HG02759 (cell line): ENCODE results near the gene DPY19L1.
"Not testable (repeated sequence)": the region's sequence is repeated elsewhere in the genome, so short reads cannot be mapped to it uniquely, and the experiment has no call there.

Source experiments
- ATAC-seq: cut with Tn5 transposase; IDR thresholded peaks from one replicate; pipeline ENCODE4 v1.9.1; 2021; ENCODE audit warnings: mild to moderate bottlenecking, moderate library complexity; ENCODE audit not compliant: unreplicated experiment

Gene DPY19L1

DNA sequence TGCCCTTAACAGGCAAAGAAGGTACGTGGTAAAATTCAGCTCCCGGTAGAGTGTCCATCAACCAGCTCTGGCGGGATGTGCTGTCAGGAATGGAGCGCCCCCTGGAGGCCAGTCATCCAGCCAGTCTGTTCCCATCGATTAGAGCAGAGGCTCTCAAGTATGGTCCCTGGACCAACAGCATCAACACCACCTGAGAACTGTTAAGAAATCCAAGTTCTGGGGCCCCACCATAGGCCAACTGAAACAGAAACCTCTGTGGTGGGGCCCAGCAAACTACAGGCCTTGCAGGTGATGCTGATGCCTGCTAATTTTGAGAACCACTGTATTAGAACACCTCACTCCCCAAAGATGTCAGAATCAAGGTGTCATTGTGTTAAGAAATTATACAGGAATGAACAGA, 109.2 kb downstream of the DPY19L1 start:
- ATAC-seq: peak; percentile 79

GRCh38 chr7:34920470-34920869, 116.8 kb downstream of the DPY19L1 start:
- not testable (repeated sequence) for ATAC-seq

DNA sequence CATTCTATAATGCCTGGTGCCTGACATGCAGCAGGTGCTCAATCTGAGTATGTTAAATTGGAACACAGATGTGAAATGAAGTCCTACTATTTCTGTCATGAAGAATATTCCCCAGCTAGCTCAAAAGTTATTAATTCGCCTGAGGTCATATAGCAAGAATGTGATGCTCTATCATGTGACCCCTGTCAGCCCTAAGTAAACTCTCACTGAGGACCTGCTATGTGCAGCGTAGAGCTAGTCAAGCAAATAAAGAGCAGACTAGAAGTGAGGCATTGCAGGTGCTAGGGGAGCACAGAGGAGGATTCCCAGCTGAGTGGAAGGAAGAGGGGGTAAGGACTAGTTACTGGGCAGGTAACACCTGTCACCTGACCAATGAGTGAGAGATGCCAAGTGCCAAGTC, 118.2 kb downstream of the DPY19L1 start:
- not testable (repeated sequence) for ATAC-seq

- not testable (repeated sequence) for ATAC-seq
These were observed 119.0 kb downstream of the DPY19L1 start for GRCh38 chr7:34918198-34918861.

- not testable (repeated sequence) for ATAC-seq
These were observed 119.8 kb downstream of the DPY19L1 start for GRCh38 chr7:34917515-34917914.

DNA sequence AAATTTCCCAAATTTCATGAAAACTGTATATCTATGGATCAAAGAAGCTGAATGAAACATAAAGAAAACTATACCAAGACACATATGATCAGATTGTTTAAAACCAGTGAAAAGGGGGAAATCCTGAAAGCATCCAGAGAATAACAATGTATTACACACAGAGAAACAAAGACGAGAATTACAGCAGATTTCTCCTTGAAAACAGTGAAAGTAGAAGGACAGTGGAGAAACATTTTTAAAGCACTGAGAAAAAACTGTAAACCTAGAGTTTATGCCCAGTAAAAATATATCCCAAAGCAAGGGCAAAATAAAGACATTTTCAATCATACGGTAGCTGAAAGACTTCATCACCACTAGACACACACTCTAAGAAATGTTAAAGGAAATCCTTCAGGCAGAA, 121.0 kb downstream of the DPY19L1 start:
- ATAC-seq: no peak

DNA sequence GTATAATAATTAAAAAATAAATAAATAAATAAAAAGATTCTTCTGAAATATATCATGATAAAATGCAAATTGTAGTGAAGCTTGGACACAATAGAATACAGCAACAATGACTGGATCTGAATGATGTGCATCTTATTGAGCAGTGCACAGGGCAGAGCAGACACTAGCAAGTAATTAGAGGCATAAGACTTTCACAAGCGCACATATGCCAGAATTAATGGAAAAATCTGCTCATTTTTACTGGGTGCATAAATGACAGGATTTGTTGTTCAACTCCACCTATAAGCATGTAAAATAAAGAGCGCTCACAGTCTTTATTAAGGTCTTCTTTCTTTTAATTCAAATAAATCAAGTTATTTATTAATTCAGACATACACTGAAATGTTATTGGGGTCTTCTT, 125.0 kb downstream of the DPY19L1 start:
- ATAC-seq: no peak

- not testable (repeated sequence) for ATAC-seq
These were observed 130.9 kb downstream of the DPY19L1 start for GRCh38 chr7:34906266-34906850.

GRCh38 chr7:34904987-34905386, 132.3 kb downstream of the DPY19L1 start:
- no peak for ATAC-seq

- not testable (repeated sequence) for ATAC-seq
These were observed 133.4 kb downstream of the DPY19L1 start for GRCh38 chr7:34903921-34904320.

- no peak for ATAC-seq
These were observed 135.1 kb downstream of the DPY19L1 start for GRCh38 chr7:34902182-34902581.

GRCh38 chr7:34900891-34901513, 136.3 kb downstream of the DPY19L1 start:
- ATAC-seq: peak; percentile 76

- no peak for ATAC-seq
These were observed 142.1 kb downstream of the DPY19L1 start for GRCh38 chr7:34895202-34895601.

GRCh38 chr7:34889951-34890350, 147.3 kb downstream of the DPY19L1 start:
- no peak for ATAC-seq

DNA sequence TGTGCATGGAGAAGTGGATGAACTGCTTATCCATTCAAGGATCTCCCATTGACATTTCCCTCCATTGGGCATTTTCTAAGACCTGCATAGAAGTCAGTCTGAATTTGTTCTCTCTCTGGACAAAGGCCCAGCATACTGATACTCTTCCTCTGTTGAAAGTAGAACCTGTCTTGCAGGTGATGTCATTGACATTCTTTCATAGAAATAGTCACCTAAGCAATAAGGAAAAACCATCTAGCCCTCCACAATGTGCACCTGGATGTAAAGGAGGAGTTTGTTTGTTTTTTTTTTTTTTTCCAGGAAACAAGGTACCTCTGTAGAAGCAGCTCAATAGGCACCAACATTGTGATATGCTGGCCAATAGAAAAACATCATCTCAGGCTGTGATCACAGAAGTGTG, 150.4 kb downstream of the DPY19L1 start:
- ATAC-seq: no peak

GRCh38 chr7:34883855-34884254, 153.4 kb downstream of the DPY19L1 start:
- ATAC-seq: not testable (repeated sequence)

GRCh38 chr7:34879871-34880270, 157.4 kb downstream of the DPY19L1 start:
- ATAC-seq: no peak

DNA sequence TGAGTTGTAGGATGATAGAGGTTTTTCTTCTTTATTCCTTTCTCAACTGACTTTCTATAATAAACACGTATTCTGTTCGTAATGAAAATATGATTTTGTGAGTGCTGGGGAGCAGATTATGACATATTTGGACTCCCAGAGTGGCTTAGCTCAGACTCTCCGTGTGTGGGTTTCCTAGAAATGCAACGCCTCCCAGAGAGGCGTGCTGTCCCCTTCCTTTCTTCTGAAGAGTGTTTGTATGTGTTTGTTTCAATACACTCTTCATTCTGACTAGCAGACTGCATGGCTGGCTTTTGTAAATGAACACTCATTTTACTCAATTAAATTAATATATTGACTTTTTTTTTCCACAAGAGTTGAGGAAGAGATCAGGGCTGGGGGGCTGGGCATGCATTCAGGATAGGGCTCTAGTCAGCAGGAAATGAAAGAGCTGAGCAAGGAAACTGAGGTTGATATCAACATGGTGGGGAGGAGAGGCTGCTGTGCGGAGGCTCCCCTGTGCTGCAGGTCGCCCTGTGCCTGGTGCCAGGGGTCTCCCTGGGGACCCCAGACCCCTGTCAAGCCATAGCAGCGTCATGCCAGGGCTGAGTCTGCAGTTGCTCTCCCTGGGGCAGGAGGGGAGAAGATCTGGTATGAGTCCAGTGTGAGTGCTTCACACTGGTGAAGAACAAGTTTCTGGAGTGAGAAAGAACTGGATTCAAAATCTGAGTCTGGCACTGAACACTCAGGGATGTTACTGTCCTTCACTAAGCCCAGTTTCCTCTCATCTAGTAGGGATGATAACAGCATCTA, 158.1 kb downstream of the DPY19L1 start:
- ATAC-seq: not testable (repeated sequence)
